Mucosa of descending colon (tissue), 3 donors: ENCODE data around the gene FGF3. TPM values are rescaled to one million over a fixed set of nuclear protein-coding genes. Genes with fewer than 3 reads are reported as not detected.

ENCODE experiments used
- ATAC-seq: fragments of 200-7000 bp; cut with Tn5 transposase; one replicate; pipeline ENCODE4 v1.9.1; 2020; ENCODE audit warnings: mild to moderate bottlenecking, moderate library complexity
- DNase-seq, 3 donors: peaks; one replicate each; pipeline ENCODE4 v3.0.0-alpha.2; 2020
- H3K36me3 ChIP-seq: fragments of 200-600 bp; one replicate; pipeline ENCODE4 v1.8.0; 2021; ENCODE audit warnings: low read depth, mild to moderate bottlenecking
- H3K4me1 ChIP-seq: fragments of 200-600 bp; one replicate; pipeline ENCODE4 v1.8.0; 2021; ENCODE audit warnings: low read depth, mild to moderate bottlenecking
- H3K4me3 ChIP-seq: fragments of 200-600 bp; one replicate; pipeline ENCODE4 v1.8.0; 2021; ENCODE audit warnings: mild to moderate bottlenecking
- H3K9me3 ChIP-seq: fragments of 200-600 bp; one replicate; pipeline ENCODE4 v1.8.0; 2021; ENCODE audit warnings: mild to moderate bottlenecking
- CTCF ChIP-seq: fragments of 200-600 bp; IDR thresholded peaks from one replicate; pipeline ENCODE4 v1.8.0; 2022; ENCODE audit warnings: antibody characterized with exemption, mild to moderate bottlenecking
- intact Hi-C, 2 donors: fragments of 100-400 bp; cut with DNase I in 1 of 2; cut with micrococcal nuclease in 1 of 2; formaldehyde crosslinking; loops; one replicate each; pipeline versions ENCODE4 v1.11.0 to v1.11.1; 2022; cut with DNase I, micrococcal nuclease
- total RNA-seq, 3 donors: library from RNA; stranded (reverse); fragmentation: NEBNext Ultra II Directional in 2 of 3; extraction: Animal tissue kit (Norgen Biotek cat#: 25700) in 2 of 3; gene quantifications; one replicate each; pipeline versions ENCODE4 v1.2.1 to v1.2.4, GENCODE V29; 2021 to 2023
- donor health status: DM: no; HTN: no; CAD: no; lungs with moderate emphysema.
- donor health status: DM: no; HTN: no; CAD: no.
- donor health status: DM: no; HTN: yes; CAD: no.

FGF3 gene
- total RNA-seq, 3 donors from 2014 or later, result not detected

GRCh38 chr11:69861901-69862300, 42.7 kb upstream of the FGF3 start:
- no peak overlapping the region for H3K4me3 ChIP-seq
- no peaks in the 10 kb centered on the region for H3K4me1 ChIP-seq
- DNase-seq (no peak), ATAC-seq (no peak)
- no peak for TF ChIP-seq CTCF
- no peaks in the 10 kb centered on the region for H3K36me3 ChIP-seq
- intact Hi-C loops, result no loop called here
- H3K9me3 ChIP-seq, result no peaks in the 10 kb centered on the region

- TF ChIP-seq CTCF, result no peak
- ATAC-seq, result no peak
- Histone ChIP-seq H3K4me3 (no peak overlapping the region), H3K36me3 (no peaks in the 10 kb centered on the region), H3K4me1 (no peaks in the 10 kb centered on the region), H3K9me3 (no peaks in the 10 kb centered on the region)
- no peak for DNase-seq
- intact Hi-C loops, result no loop called here
Measured at GRCh38 chr11:69860796-69861445, 41.7 kb upstream of the FGF3 start.

GRCh38 chr11:69860244-69860643, 41.0 kb upstream of the FGF3 start:
- no peaks in the 10 kb centered on the region for H3K9me3 ChIP-seq
- ATAC-seq (no peak), DNase-seq (no peak)
- no peak overlapping the region for H3K4me3 ChIP-seq
- no peaks in the 10 kb centered on the region for H3K4me1 ChIP-seq
- no peak for TF ChIP-seq CTCF
- H3K36me3 ChIP-seq, result no peaks in the 10 kb centered on the region
- intact Hi-C loops, result no loop called here

- TF ChIP-seq CTCF, result no peak
Measured at GRCh38 chr11:69859275-69859934, 40.2 kb upstream of the FGF3 start.

GRCh38 chr11:69855421-69855820, 36.2 kb upstream of the FGF3 start:
- no peaks in the 10 kb centered on the region for H3K36me3 ChIP-seq
- ATAC-seq, result no peak
- TF ChIP-seq CTCF, result no peak
- DNase-seq, result no peak
- H3K4me1 ChIP-seq, result no peaks in the 10 kb centered on the region
- H3K9me3 ChIP-seq, result no peaks in the 10 kb centered on the region
- intact Hi-C loops, result no loop called here
- H3K4me3 ChIP-seq, result no peak overlapping the region

More at GRCh38 chr11:69859275-69859934, 40.2 kb upstream of the FGF3 start:
- H3K9me3 ChIP-seq, result no peaks in the 10 kb centered on the region
- intact Hi-C loops, result no loop called here
- DNase-seq (no peak), ATAC-seq (no peak)
- H3K4me3 ChIP-seq, result no peak overlapping the region
- H3K36me3 ChIP-seq, result no peaks in the 10 kb centered on the region
- H3K4me1 ChIP-seq, result no peaks in the 10 kb centered on the region
